ENCODE results near the gene EDN1. TPM values are rescaled to one million over a fixed set of nuclear protein-coding genes. Genes with fewer than 3 reads are reported as not detected.

The EDN1 gene
- total RNA-seq (2016; rRNA removed; fragmentation: Illumina TruSeq; extraction: Trizol) (0.15 and 0.21 TPM in 2 replicates), polyA plus RNA-seq (2011; rRNA removed) (0.78 and 1.2 TPM in 2 replicates), polyA minus RNA-seq (2011; rRNA and poly(A)+ RNA removed; ENCODE audit: low replicate concordance) (1.0 TPM in 2 replicates), Bru-seq, nascent RNA (percentile 48 among the genes with signal in this experiment), BruChase-seq, experiment 1, labeled RNA remaining after a 6-hour chase (percentile 54 among the genes with signal in this experiment), BruChase-seq, experiment 2, labeled RNA remaining after a 2-hour chase (percentile 53 among the genes with signal in this experiment)
- 0.10 TPM in 1 of 2 replicates, not detected in the other for total RNA-seq (2016; cell fraction: cytosol; rRNA removed; fragmentation: Illumina TruSeq; extraction: Trizol; ENCODE audit: low read depth)
- 0.22 TPM in 1 of 2 replicates, not detected in the other for total RNA-seq (2016; cell fraction: insoluble cytoplasmic fraction; rRNA removed; fragmentation: Illumina TruSeq; extraction: Trizol)
- 0.07 and 0.22 TPM in 2 replicates for total RNA-seq (2016; cell fraction: membrane; rRNA removed; fragmentation: Illumina TruSeq; extraction: Trizol)
- 0.25 and 0.53 TPM in 2 replicates for total RNA-seq (2016; cell fraction: nucleus; rRNA removed; fragmentation: Illumina TruSeq; extraction: Trizol)
- polyA plus RNA-seq (2011; cell fraction: cytosol; rRNA removed): 0.50 and 0.72 TPM in 2 replicates
- polyA plus RNA-seq (2011; cell fraction: nucleus; rRNA removed): 1.3 TPM in 2 replicates
- 6.0 and 7.3 TPM in 2 replicates for polyA plus RNA-seq (2012)
- not detected in 2 replicates for polyA plus RNA-seq (2016; cell fraction: cytosol; fragmentation: Illumina TruSeq; extraction: Trizol; ENCODE audit: low read depth)
- polyA plus RNA-seq (2016; cell fraction: insoluble cytoplasmic fraction; fragmentation: Illumina TruSeq; extraction: Trizol; ENCODE audit: low read depth): not detected in 2 replicates
- not detected in 2 replicates for polyA plus RNA-seq (2016; cell fraction: membrane; fragmentation: Illumina TruSeq; extraction: Trizol; ENCODE audit: low read depth)
- 0.90 and 1.3 TPM in 2 replicates for polyA plus RNA-seq (2016; cell fraction: nucleus; fragmentation: Illumina TruSeq; extraction: Trizol; ENCODE audit: insufficient read depth, low read depth)
- 0.30 and 0.88 TPM in 2 replicates for polyA minus RNA-seq (2011; cell fraction: cytosol; rRNA and poly(A)+ RNA removed)
- polyA minus RNA-seq (2011; cell fraction: nucleus; rRNA and poly(A)+ RNA removed): 0.62 and 0.77 TPM in 2 replicates
- long read RNA-seq, experiment 1, partial matches to known transcripts: 0 of 1 reads
- long read RNA-seq, experiment 1, other reads (novel, unspliced or antisense): 1 of 1 reads
- long read RNA-seq, experiment 2, partial matches to known transcripts: 1 of 3 reads
- long read RNA-seq, experiment 2, other reads (novel, unspliced or antisense): 0 of 3 reads

GRCh38 chr6:12289933-12290820, at the start of gene EDN1:
EDN1 (plus strand) TSS chr6:12290361; CDS start chr6:12290630, 269 bp downstream.
- no peak within 1 kb of the TSS for H3K27ac ChIP-seq (ENCODE audit: extremely low read length, insufficient read depth, low read length)
- in situ Hi-C loops (cut with HindIII; ENCODE audit: extremely low pct_ligation_motif_present, low pct_unique_long_range_greater_than_20kb): loop anchor here (5.0 kb wide), 2 partner anchors 312 to 633 kb away; no protein-coding TSS in a partner anchor
- FAIRE-seq (no peak), DNase-seq (ENCODE audit: low spot score) (peak; percentile 57), ATAC-seq (peak; percentile 95)
- BruUV-seq (replicated peaks): TSS peak; percentile 78
- no peaks in the 10 kb centered on the region for H3K9me3 ChIP-seq (ENCODE audit: low read length)
- H3K36me3 ChIP-seq (replicated peaks in 1 of 2; ENCODE audit: control insufficient read depth in 1 of 2, insufficient read depth in 2 of 2, low read length in 2 of 2): peaks cover 0 to 1% of the 10 kb centered on the region in 2 experiments; a peak in 1 of 5 replicates
- intact Hi-C loops (cut with micrococcal nuclease; ENCODE audit: unreplicated experiment): loop anchor here (1.0 to 5.0 kb wide), 6 partner anchors 82 to 705 kb away; no protein-coding TSS in a partner anchor
- no peaks in the 10 kb centered on the region for H3K79me2 ChIP-seq (ENCODE audit: insufficient read depth, low read length)
- peak within 1 kb of the TSS; percentile 70 for H3K4me2 ChIP-seq (ENCODE audit: low read depth, low read length)
- H3K27me3 ChIP-seq (ENCODE audit: control insufficient read depth in 1 of 2, insufficient read depth in 2 of 2, low read length in 2 of 2): peaks cover 0 to 37% of the 10 kb centered on the region in 2 experiments; a peak in 3 of 5 replicates
- H4K20me1 ChIP-seq (ENCODE audit: insufficient read depth, low read length): no peaks in the 10 kb centered on the region
- H3K4me3 ChIP-seq (replicated peaks in 1 of 3; ENCODE audit: insufficient read depth in 1 of 3, low read depth in 2 of 3, low read length in 3 of 3): peak within 1 kb of the TSS; percentile 41 to 58 (median 56)
- 2% methylated on average over 38 of the region's 38 CpGs for WGBS (ENCODE audit: low lambda C conversion rate)
- no peak within 1 kb of the TSS for H2AFZ ChIP-seq (ENCODE audit: low read length)
- peaks cover 29% of the 10 kb centered on the region for H3K4me1 ChIP-seq (ENCODE audit: insufficient read depth, low read length)
- H3K9ac ChIP-seq (ENCODE audit: insufficient read depth, low read depth, low read length): no peak within 1 kb of the TSS
- ChIA-PET CTCF (ENCODE audit: low intra/inter-chr PET ratio, low total read pairs) (interaction anchor here (1.5 to 5.5 kb wide), 5 partner anchors 139 to 705 kb away, joined by 8 to 35 read pairs (median 22); no protein-coding TSS in a partner anchor), POLR2A (interaction anchor here (1.0 to 1.8 kb wide), 6 partner anchors 34 to 81 kb away, joined by 3 to 6 read pairs (median 4); no protein-coding TSS in a partner anchor)
- TF ChIP-seq GABPA (IDR thresholded peaks at IDR 0.05; ENCODE audit: low read depth, low read length) (no peak), GABPA (CRISPR knock-in tag; IDR thresholded peaks at IDR 0.05; ENCODE audit: low read depth) (no peak), BCL3 (CRISPR knock-in tag; IDR thresholded peaks at IDR 0.05) (no peak), REST (IDR thresholded peaks at IDR 0.05; ENCODE audit: borderline replicate concordance in 1 of 2, low read depth in 1 of 2, low read length in 2 of 2) (peak in 1 of 2 experiments; percentile 26; a peak in 1 of 4 replicates), ZBTB49 (CRISPR knock-in tag; IDR thresholded peaks at IDR 0.05; ENCODE audit: borderline replicate concordance) (no peak)
